WI38 (cell line): ENCODE results near the gene RYR3.

ENCODE experiments used
- H3K4me3 ChIP-seq: 2 replicates; pipeline ENCODE4 v1.5.1; 2011; ENCODE audit warnings: low read depth, mild to moderate bottlenecking, control low read depth, low read length
- CTCF ChIP-seq: IDR thresholded peaks from 2 replicates; pipeline ENCODE4 v1.5.1; 2012; ENCODE audit warnings: low read depth, mild to moderate bottlenecking, control low read depth, low read length

Gene RYR3

DNA sequence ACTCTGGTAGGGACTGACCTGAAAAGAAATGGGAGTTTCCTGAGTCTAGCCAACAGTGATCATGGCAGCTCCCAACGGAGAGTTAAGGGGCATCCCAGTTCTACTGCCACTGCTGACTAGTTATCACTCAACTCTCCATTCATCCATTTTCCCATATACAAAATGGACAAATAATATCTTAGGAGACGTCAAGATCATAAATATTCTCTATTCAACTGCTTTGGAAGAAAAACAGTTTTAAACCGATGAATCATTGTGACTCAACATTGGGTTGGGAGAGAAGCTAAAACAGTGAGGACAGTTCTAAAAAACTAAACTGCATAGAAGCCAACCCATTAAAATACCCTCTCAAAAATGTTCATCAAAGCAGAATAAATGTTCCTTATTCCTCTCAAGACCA lies 600.0 kb downstream of the RYR3 start:
- no peak for TF ChIP-seq CTCF
- H3K4me3 ChIP-seq: no peak overlapping the region

- TF ChIP-seq CTCF: no peak
- no peak overlapping the region for H3K4me3 ChIP-seq
Measured at GRCh38 chr15:33912326-33912725, 601.6 kb downstream of the RYR3 start.

DNA sequence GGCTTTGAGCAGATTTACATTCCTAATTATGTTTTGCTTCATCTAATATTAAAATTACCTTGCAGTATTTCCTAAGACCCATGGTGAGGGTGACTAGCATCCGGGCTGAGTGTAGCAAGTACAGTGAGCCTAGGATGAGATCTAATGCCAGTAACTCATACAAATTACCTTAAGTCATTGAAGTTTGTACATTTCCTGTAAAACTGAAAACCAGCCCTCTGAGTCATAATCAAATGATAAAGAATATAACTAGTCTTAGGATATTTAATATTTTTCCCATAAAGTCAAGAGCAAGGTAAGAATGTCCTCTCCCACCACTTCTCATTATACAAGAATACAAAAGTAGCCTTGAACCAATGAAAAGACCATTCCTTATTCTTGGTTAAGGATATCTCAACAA lies 602.7 kb downstream of the RYR3 start:
- no peak for TF ChIP-seq CTCF
- no peak overlapping the region for H3K4me3 ChIP-seq
